Right lobe of liver (tissue), 6 donors: ENCODE measurements around the gene EPS15. TPM values are rescaled to one million over a fixed set of nuclear protein-coding genes. Genes with fewer than 3 reads are reported as not detected.

ENCODE experiments used
- ATAC-seq, 4 donors: fragments of 200-7000 bp; cut with Tn5 transposase; one replicate each; pipeline ENCODE4 v1.9.1; 2020; ENCODE audit warnings: mild to moderate bottlenecking in 4 of 4, moderate library complexity in 4 of 4
- DNase-seq, 3 donors: peaks; one replicate each; pipeline ENCODE4 v3.0.0-alpha.2; 2020
- H3K27ac ChIP-seq, 3 donors: fragments of 200-600 bp; one replicate each; pipeline ENCODE4 v1.8.0; 2022
- H3K27me3 ChIP-seq, 2 donors: fragments of 200-600 bp; one replicate each; pipeline ENCODE4 v1.8.0; 2022
- H3K36me3 ChIP-seq, 4 donors: fragments of 200-600 bp; sonication (generic) in 1 of 4; one replicate each; pipeline versions ENCODE4 v1.5.1 to v1.8.0; 2017 to 2022; ENCODE audit warnings: control low read depth in 1 of 4
- H3K4me1 ChIP-seq, 4 donors: fragments of 200-600 bp; sonication (generic) in 1 of 4; one replicate each; pipeline versions ENCODE4 v1.5.1 to v1.8.0; 2017 to 2022; ENCODE audit warnings: control low read depth in 1 of 4
- H3K4me3 ChIP-seq, 3 donors: fragments of 200-600 bp; one replicate each; pipeline ENCODE4 v1.8.0; 2022
- H3K9me3 ChIP-seq, 4 donors: fragments of 200-600 bp; sonication (generic) in 1 of 4; one replicate each; pipeline versions ENCODE4 v1.5.1 to v1.8.0; 2017 to 2022; ENCODE audit warnings: control low read depth in 1 of 4
- CTCF ChIP-seq, 4 donors: fragments of 200-600 bp in 3 of 4; fragments of 450-650 bp in 1 of 4; IDR thresholded peaks; one replicate each; pipeline versions ENCODE4 v1.5.1 to v1.8.0; 2016 to 2022; ENCODE audit warnings: antibody characterized with exemption in 4 of 4, mild to moderate bottlenecking in 2 of 4
- POLR2A ChIP-seq: fragments of 450-650 bp; IDR thresholded peaks from one replicate; pipeline ENCODE4 v1.6.1; 2017; ENCODE audit warnings: antibody characterized with exemption, mild to moderate bottlenecking
- WGBS: methylation state at CpG from one replicate; pipeline ENCODE4 v1.1.6; 2018; ENCODE audit warnings: low coverage, low lambda C conversion rate; ENCODE audit not compliant: insufficient coverage; ENCODE audit errors: missing lambda C conversion rate; 5-methylcytosine and 5-hydroxymethylcytosine counted together
- intact Hi-C, 2 donors: fragments of 100-400 bp; cut with DNase I; formaldehyde crosslinking; loops; one replicate each; pipeline versions ENCODE4 v1.11.2 to v1.14.1; 2022
- total RNA-seq, 6 experiments: library from RNA; depleted of rRNA in 2 of 6; stranded (reverse); fragments of >200 nt in 2 of 6; fragmentation: NEBNext Ultra II Directional in 3 of 6; extraction: Animal tissue kit (Norgen Biotek cat#: 25700) in 3 of 6; gene quantifications; one replicate each; pipeline versions ENCODE4 v1.1.0 to v1.2.4, GENCODE V29; 2016 to 2023
- donor health status: DM: no; HTN: yes; CAD: no.
- donor health status: DM: no; HTN: no; CAD: no.
- donor health status: DM: no; HTN: no; CAD: no.
- donor health status: DM: no; HTN: yes; CAD: no.
- donor health status: DM: no; HTN: yes; CAD: no.

The EPS15 gene
- total RNA-seq, 6 experiments from 2014 or later: 23.2 to 30.9 (median 28.6) TPM

GRCh38 chr1:51423073-51423821 is 95.8 kb downstream of the EPS15 start:
- ATAC-seq (peak; percentile 37 to 82 (median 66)), DNase-seq (no peak)
- Histone ChIP-seq H3K4me1 (no peaks in the 10 kb centered on the region), H3K27ac (no peak overlapping the region), H3K9me3 (no peaks in the 10 kb centered on the region), H3K36me3 (peaks cover 0 to 2% (median 0%) of the 10 kb centered on the region in 4 donors), H3K4me3 (no peak overlapping the region), H3K27me3 (no peaks in the 10 kb centered on the region)
- 70% methylated on average over 7 of the region's 7 CpGs for WGBS
- TF ChIP-seq POLR2A: no peak
- no peak for TF ChIP-seq CTCF (IDR thresholded peaks at IDR 0.05)
- intact Hi-C loops: no loop called here

GRCh38 chr1:51422367-51423072 is 96.5 kb downstream of the EPS15 start:
- intact Hi-C loops: no loop called here
- Histone ChIP-seq H3K36me3 (peaks cover 0 to 2% (median 0%) of the 10 kb centered on the region in 4 donors), H3K27ac (no peak overlapping the region), H3K4me1 (no peaks in the 10 kb centered on the region), H3K27me3 (no peaks in the 10 kb centered on the region), H3K9me3 (no peaks in the 10 kb centered on the region), H3K4me3 (no peak overlapping the region)
- TF ChIP-seq CTCF (IDR thresholded peaks at IDR 0.05) (no peak), POLR2A (no peak)
- no peak for DNase-seq
- 73% methylated on average over 8 of the region's 8 CpGs for WGBS
- ATAC-seq: no peak

GRCh38 chr1:51421964-51422363 is 97.1 kb downstream of the EPS15 start:
- no peak for DNase-seq
- H3K36me3 ChIP-seq: peaks cover 0 to 2% (median 0%) of the 10 kb centered on the region in 4 donors
- intact Hi-C loops: no loop called here
- H3K4me3 ChIP-seq: no peak overlapping the region
- no peaks in the 10 kb centered on the region for H3K27me3 ChIP-seq
- no peaks in the 10 kb centered on the region for H3K9me3 ChIP-seq
- peak in 3 of 4 donors; percentile 42 to 75 (median 61) for ATAC-seq
- H3K27ac ChIP-seq: no peak overlapping the region
- TF ChIP-seq CTCF (IDR thresholded peaks at IDR 0.05) (no peak), POLR2A (no peak)
- no peaks in the 10 kb centered on the region for H3K4me1 ChIP-seq

GRCh38 chr1:51420867-51421627 is 98.0 kb downstream of the EPS15 start:
- no peak overlapping the region for H3K27ac ChIP-seq
- WGBS: 71% methylated on average over 2 of the region's 2 CpGs
- intact Hi-C loops: no loop called here

More at GRCh38 chr1:51420867-51421627, 98.0 kb downstream of the EPS15 start:
- no peaks in the 10 kb centered on the region for H3K4me1 ChIP-seq
- no peaks in the 10 kb centered on the region for H3K9me3 ChIP-seq
- TF ChIP-seq POLR2A (no peak), CTCF (IDR thresholded peaks at IDR 0.05) (no peak)
- DNase-seq (no peak), ATAC-seq (no peak)
- no peak overlapping the region for H3K4me3 ChIP-seq
- no peaks in the 10 kb centered on the region for H3K27me3 ChIP-seq
- peaks cover 0 to 2% (median 0%) of the 10 kb centered on the region in 4 donors for H3K36me3 ChIP-seq
